DND-41 (cell line): ENCODE measurements around the gene EFNA2.

Source experiments
- ATAC-seq: fragments of 200-7000 bp; cut with Tn5 transposase; 3 replicates; pipeline ENCODE4 v1.9.1; 2021; ENCODE audit warnings: low read depth; ENCODE audit not compliant: insufficient read depth
- DNase-seq: peaks from one replicate; pipeline ENCODE4 v3.0.0-alpha.2; 2020
- H2AFZ ChIP-seq: 2 replicates; pipeline ENCODE4 v1.6.0; 2012; ENCODE audit warnings: low read depth, low read length
- H3K27ac ChIP-seq: 2 replicates; pipeline ENCODE4 v1.5.1; 2012; ENCODE audit warnings: low read length, inconsistent platforms
- H3K27me3 ChIP-seq: fragments of 200-600 bp; sonication (generic); 2 replicates; pipeline ENCODE4 v1.6.0; 2012; ENCODE audit warnings: low read length, mild to moderate bottlenecking, inconsistent platforms; ENCODE audit not compliant: insufficient read depth, poor library complexity
- H3K36me3 ChIP-seq: 2 replicates; pipeline ENCODE4 v1.5.1; 2012; ENCODE audit warnings: low read length, inconsistent platforms; ENCODE audit not compliant: insufficient read depth
- H3K4me1 ChIP-seq: 2 replicates; pipeline ENCODE4 v1.5.1; 2012; ENCODE audit warnings: mild to moderate bottlenecking, low read length; ENCODE audit not compliant: insufficient read depth
- H3K4me2 ChIP-seq: 2 replicates; pipeline ENCODE4 v1.6.0; 2012; ENCODE audit warnings: mild to moderate bottlenecking, moderate library complexity, low read length, inconsistent platforms; ENCODE audit not compliant: insufficient read depth
- H3K4me3 ChIP-seq, 2 experiments: fragments of 200-600 bp in 1 of 2; shearing (Covaris generic) in 1 of 2; 2 replicates each; pipeline ENCODE4 v1.5.1; 2012 to 2016; ENCODE audit warnings: inconsistent platforms in 2 of 2, low read length in 2 of 2, mild to moderate bottlenecking in 2 of 2, low read depth in 1 of 2, moderate library complexity in 1 of 2
- H3K79me2 ChIP-seq: 2 replicates; pipeline ENCODE4 v1.6.0; 2012; ENCODE audit warnings: low read length, inconsistent platforms; ENCODE audit not compliant: insufficient read depth
- H3K9ac ChIP-seq: 2 replicates; pipeline ENCODE4 v1.6.0; 2012; ENCODE audit warnings: low read depth, mild to moderate bottlenecking, inconsistent platforms, low read length, moderate library complexity
- H3K9me3 ChIP-seq: 2 replicates; pipeline ENCODE4 v1.5.1; 2012; ENCODE audit warnings: low read length, moderate library complexity, mild to moderate bottlenecking, inconsistent platforms; ENCODE audit not compliant: insufficient read depth, severe bottlenecking
- H4K20me1 ChIP-seq: 2 replicates; pipeline ENCODE4 v1.6.0; 2012; ENCODE audit warnings: low read length; ENCODE audit not compliant: insufficient read depth
- CTCF ChIP-seq: IDR thresholded peaks from 2 replicates; pipeline ENCODE4 v1.5.1; 2012; ENCODE audit warnings: borderline replicate concordance, low read length, moderate library complexity, mild to moderate bottlenecking; ENCODE audit not compliant: poor library complexity, severe bottlenecking; ENCODE audit errors: extremely low read depth
- EZH2 ChIP-seq: IDR thresholded peaks from 3 replicates; pipeline ENCODE4 v1.6.1; 2012; ENCODE audit warnings: borderline replicate concordance, low read depth, mild to moderate bottlenecking, moderate library complexity, low read length, inconsistent platforms; ENCODE audit not compliant: severe bottlenecking

EFNA2 gene

GRCh38 chr19:1261798-1262622 lies 23.7 kb upstream of the EFNA2 start:
- Histone ChIP-seq H2AFZ (no peak overlapping the region), H3K4me3 (peak overlapping the region in 1 of 2 experiments; percentile 71; a peak in 3 of 4 replicates), H3K27me3 (peaks cover 3% of the 10 kb centered on the region), H3K9me3 (no peaks in the 10 kb centered on the region), H4K20me1 (peaks cover 1% of the 10 kb centered on the region; the same call in 1 of the 2 replicates), H3K36me3 (peaks cover 14% of the 10 kb centered on the region), H3K4me2 (peak overlapping the region; percentile 92), H3K9ac (peak overlapping the region; percentile 78), H3K27ac (peak overlapping the region; percentile 87), H3K4me1 (peaks cover 58% of the 10 kb centered on the region), H3K79me2 (peaks cover 2% of the 10 kb centered on the region; the same call in 1 of the 2 replicates)
- no peak for TF ChIP-seq EZH2
- no peak for TF ChIP-seq CTCF
- DNase-seq (no peak), ATAC-seq (no peak)

- ATAC-seq = no peak
- no peak for DNase-seq
- no peak overlapping the region for H3K4me3 ChIP-seq
These were observed 23.0 kb upstream of the EFNA2 start for GRCh38 chr19:1262623-1263123.

GRCh38 chr19:1263188-1263587 lies 22.5 kb upstream of the EFNA2 start:
- Histone ChIP-seq H4K20me1 (no peaks in the 10 kb centered on the region), H3K36me3 (peaks cover 3% of the 10 kb centered on the region; the same call in 1 of the 2 replicates), H3K4me2 (no peak overlapping the region), H3K4me1 (peaks cover 55% of the 10 kb centered on the region), H2AFZ (no peak overlapping the region), H3K4me3 (no peak overlapping the region), H3K9ac (no peak overlapping the region), H3K79me2 (peaks cover 2% of the 10 kb centered on the region; the same call in 1 of the 2 replicates), H3K9me3 (no peaks in the 10 kb centered on the region), H3K27ac (no peak overlapping the region), H3K27me3 (peaks cover 4% of the 10 kb centered on the region)
- ATAC-seq = no peak
- DNase-seq = no peak
- TF ChIP-seq CTCF (no peak), EZH2 (no peak)

More at GRCh38 chr19:1262623-1263123, 23.0 kb upstream of the EFNA2 start:
- no peak overlapping the region for H2AFZ ChIP-seq
- peaks cover 4% of the 10 kb centered on the region for H3K27me3 ChIP-seq
- TF ChIP-seq CTCF (no peak), EZH2 (no peak)
- H4K20me1 ChIP-seq = no peaks in the 10 kb centered on the region
- H3K36me3 ChIP-seq = peaks cover 8% of the 10 kb centered on the region
- H3K4me1 ChIP-seq = peaks cover 56% of the 10 kb centered on the region
- H3K4me2 ChIP-seq = no peak overlapping the region
- H3K79me2 ChIP-seq = peaks cover 2% of the 10 kb centered on the region; the same call in 1 of the 2 replicates
- H3K9ac ChIP-seq = no peak overlapping the region
- no peaks in the 10 kb centered on the region for H3K9me3 ChIP-seq
- no peak overlapping the region for H3K27ac ChIP-seq
